GM23338 (cell line): ENCODE measurements around the gene TLE3. TPM values are rescaled to one million over a fixed set of nuclear protein-coding genes. Genes with fewer than 3 reads are reported as not detected.

Experiments used
- ATAC-seq: fragments of 200-7000 bp; cut with Tn5 transposase; 3 replicates; pipeline ENCODE4 v1.9.1; 2020
- DNase-seq: peaks from one replicate; pipeline ENCODE4 v3.0.0-alpha.2; 2015; ENCODE audit warnings: low spot score
- H2AFZ ChIP-seq: fragments of 200-600 bp; sonication (generic); 2 replicates; pipeline ENCODE4 v1.8.0; 2016; ENCODE audit warnings: antibody characterized with exemption, mild to moderate bottlenecking, moderate library complexity
- H3F3A ChIP-seq: fragments of 200-600 bp; sonication (generic); replicated peaks from 2 replicates; pipeline ENCODE4 v1.8.0; 2017; ENCODE audit warnings: antibody characterized with exemption, mixed run types, low read depth
- H3K27ac ChIP-seq: fragments of 200-600 bp; sonication (generic); 2 replicates; pipeline ENCODE4 v1.6.1; 2016; ENCODE audit warnings: low read depth
- H3K27me3 ChIP-seq: fragments of 200-600 bp; sonication (generic); 2 replicates; pipeline ENCODE4 v1.8.0; 2016; ENCODE audit warnings: mild to moderate bottlenecking, mixed run types, moderate library complexity; ENCODE audit not compliant: insufficient read depth
- H3K36me3 ChIP-seq: fragments of 200-600 bp; sonication (generic); 2 replicates; pipeline ENCODE4 v1.8.0; 2016; ENCODE audit warnings: mild to moderate bottlenecking; ENCODE audit not compliant: insufficient read depth
- H3K4me1 ChIP-seq: fragments of 200-600 bp; sonication (generic); 2 replicates; pipeline ENCODE4 v1.8.0; 2016; ENCODE audit warnings: mild to moderate bottlenecking, moderate library complexity; ENCODE audit not compliant: insufficient read depth
- H3K4me2 ChIP-seq: fragments of 200-600 bp; sonication (generic); 2 replicates; pipeline ENCODE4 v1.7.1; 2017; ENCODE audit warnings: mixed run types
- H3K4me3 ChIP-seq: fragments of 200-600 bp; sonication (generic); 2 replicates; pipeline ENCODE4 v1.6.1; 2016; ENCODE audit warnings: mixed run types
- H3K79me2 ChIP-seq: fragments of 200-600 bp; sonication (generic); replicated peaks from 2 replicates; pipeline ENCODE4 v1.8.0; 2017; ENCODE audit warnings: mild to moderate bottlenecking; ENCODE audit not compliant: insufficient read depth
- H3K9me2 ChIP-seq: fragments of 200-600 bp; sonication (generic); 2 replicates; pipeline ENCODE4 v1.8.0; 2017; ENCODE audit not compliant: insufficient read depth
- H4K20me1 ChIP-seq: fragments of 200-600 bp; sonication (generic); replicated peaks from 2 replicates; pipeline ENCODE4 v1.8.0; 2017; ENCODE audit warnings: mild to moderate bottlenecking; ENCODE audit not compliant: insufficient read depth
- H3K27ac Mint-ChIP-seq: 2 replicates; pipeline ENCODE4 v1.8.0; 2020; ENCODE audit warnings: inconsistent platforms, mild to moderate bottlenecking, moderate library complexity, mixed read lengths
- H3K27me3 Mint-ChIP-seq: 3 replicates; pipeline ENCODE4 v1.8.0; 2022; ENCODE audit warnings: low read depth, mild to moderate bottlenecking, moderate library complexity, mixed read lengths, inconsistent platforms; ENCODE audit not compliant: insufficient read depth, poor library complexity
- H3K36me3 Mint-ChIP-seq: 3 replicates; pipeline ENCODE4 v1.8.0; 2021; ENCODE audit warnings: low read depth, mild to moderate bottlenecking, inconsistent platforms, moderate library complexity, mixed read lengths
- H3K4me1 Mint-ChIP-seq: 3 replicates; pipeline ENCODE4 v1.8.0; 2020; ENCODE audit warnings: mild to moderate bottlenecking, inconsistent platforms, mixed read lengths
- H3K4me3 Mint-ChIP-seq: 3 replicates; pipeline ENCODE4 v1.8.0; 2021; ENCODE audit warnings: moderate library complexity, mild to moderate bottlenecking, inconsistent platforms, mixed read lengths
- H3K9me3 Mint-ChIP-seq: 3 replicates; pipeline ENCODE4 v1.8.0; 2020; ENCODE audit warnings: moderate library complexity, mild to moderate bottlenecking, inconsistent platforms, mixed read lengths
- CREB1 ChIP-seq: fragments of 250-450 bp; sonication (Bioruptor Pico); IDR thresholded peaks from 2 replicates; pipeline ENCODE4 v1.5.0; 2020; ENCODE audit warnings: low read depth, mild to moderate bottlenecking, moderate library complexity
- JUNB ChIP-seq: IDR thresholded peaks from one replicate; pipeline ENCODE4 v1.6.1; 2016; ENCODE audit warnings: antibody characterized with exemption; ENCODE audit not compliant: unreplicated experiment
- POLR2AphosphoS5 ChIP-seq: IDR thresholded peaks from 2 replicates; pipeline ENCODE4 v1.6.1; 2016; ENCODE audit warnings: antibody characterized with exemption, low read depth
- STAT1 ChIP-seq: IDR thresholded peaks from one replicate; pipeline ENCODE4 v1.6.1; 2016; ENCODE audit warnings: antibody characterized with exemption; ENCODE audit not compliant: unreplicated experiment
- ZNF114 ChIP-seq: fragments of 250-450 bp; sonication (Bioruptor Pico); IDR thresholded peaks from 2 replicates; pipeline ENCODE4 v1.5.0; 2020; ENCODE audit warnings: mild to moderate bottlenecking, moderate library complexity
- ZNF331 ChIP-seq: fragments of 250-450 bp; sonication (Bioruptor Pico); IDR thresholded peaks from 2 replicates; pipeline ENCODE4 v1.5.0; 2020; ENCODE audit warnings: low read depth, mild to moderate bottlenecking, moderate library complexity
- ZNF462 ChIP-seq: fragments of 250-450 bp; sonication (Bioruptor Pico); IDR thresholded peaks from 2 replicates; pipeline ENCODE4 v1.5.0; 2020; ENCODE audit warnings: mild to moderate bottlenecking, moderate library complexity
- polyA plus RNA-seq: library from polyadenylated mRNA; unstranded; fragments of >200 nt; fragmentation: Nextera tagmentation; extraction: Ambion mirVana; gene quantifications from 2 replicates; pipeline ENCODE4 v1.2.1, GENCODE V29; 2016
- total RNA-seq: library from RNA; depleted of rRNA; stranded (reverse); fragments of >200 nt; shearing (Covaris generic); gene quantifications from 2 replicates; pipeline ENCODE4 v1.2.3, GENCODE V29; 2014
- TF ChIP-seq, protein P1 (sequence below): IDR thresholded peaks from one replicate; pipeline ENCODE4 v1.6.1; 2018; ENCODE audit warnings: antibody characterized with exemption; ENCODE audit not compliant: unreplicated experiment
- TF ChIP-seq, protein P2 (sequence below), 2 experiments: fragments of 200-600 bp in 1 of 2; sonication (generic) in 1 of 2; conservative IDR thresholded peaks; 2 replicates each; pipeline versions ENCODE4 v1.5.1 to v1.6.1; 2016 to 2017; ENCODE audit warnings: antibody characterized with exemption in 2 of 2, low read depth in 2 of 2, mild to moderate bottlenecking in 2 of 2, moderate library complexity in 1 of 2

Gene TLE3
- total and polyA plus RNA-seq, 2 experiments from 2014 or later, result 10.4 to 79.5 TPM

- TF ChIP-seq, protein P1, sequence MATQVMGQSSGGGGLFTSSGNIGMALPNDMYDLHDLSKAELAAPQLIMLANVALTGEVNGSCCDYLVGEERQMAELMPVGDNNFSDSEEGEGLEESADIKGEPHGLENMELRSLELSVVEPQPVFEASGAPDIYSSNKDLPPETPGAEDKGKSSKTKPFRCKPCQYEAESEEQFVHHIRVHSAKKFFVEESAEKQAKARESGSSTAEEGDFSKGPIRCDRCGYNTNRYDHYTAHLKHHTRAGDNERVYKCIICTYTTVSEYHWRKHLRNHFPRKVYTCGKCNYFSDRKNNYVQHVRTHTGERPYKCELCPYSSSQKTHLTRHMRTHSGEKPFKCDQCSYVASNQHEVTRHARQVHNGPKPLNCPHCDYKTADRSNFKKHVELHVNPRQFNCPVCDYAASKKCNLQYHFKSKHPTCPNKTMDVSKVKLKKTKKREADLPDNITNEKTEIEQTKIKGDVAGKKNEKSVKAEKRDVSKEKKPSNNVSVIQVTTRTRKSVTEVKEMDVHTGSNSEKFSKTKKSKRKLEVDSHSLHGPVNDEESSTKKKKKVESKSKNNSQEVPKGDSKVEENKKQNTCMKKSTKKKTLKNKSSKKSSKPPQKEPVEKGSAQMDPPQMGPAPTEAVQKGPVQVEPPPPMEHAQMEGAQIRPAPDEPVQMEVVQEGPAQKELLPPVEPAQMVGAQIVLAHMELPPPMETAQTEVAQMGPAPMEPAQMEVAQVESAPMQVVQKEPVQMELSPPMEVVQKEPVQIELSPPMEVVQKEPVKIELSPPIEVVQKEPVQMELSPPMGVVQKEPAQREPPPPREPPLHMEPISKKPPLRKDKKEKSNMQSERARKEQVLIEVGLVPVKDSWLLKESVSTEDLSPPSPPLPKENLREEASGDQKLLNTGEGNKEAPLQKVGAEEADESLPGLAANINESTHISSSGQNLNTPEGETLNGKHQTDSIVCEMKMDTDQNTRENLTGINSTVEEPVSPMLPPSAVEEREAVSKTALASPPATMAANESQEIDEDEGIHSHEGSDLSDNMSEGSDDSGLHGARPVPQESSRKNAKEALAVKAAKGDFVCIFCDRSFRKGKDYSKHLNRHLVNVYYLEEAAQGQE, result no peak
- no peak for TF ChIP-seq CREB1 (CRISPR knock-in tag)
- no peak for TF ChIP-seq ZNF331 (CRISPR knock-in tag)
- no peak for TF ChIP-seq ZNF462 (CRISPR knock-in tag)
- TF ChIP-seq, protein P2, sequence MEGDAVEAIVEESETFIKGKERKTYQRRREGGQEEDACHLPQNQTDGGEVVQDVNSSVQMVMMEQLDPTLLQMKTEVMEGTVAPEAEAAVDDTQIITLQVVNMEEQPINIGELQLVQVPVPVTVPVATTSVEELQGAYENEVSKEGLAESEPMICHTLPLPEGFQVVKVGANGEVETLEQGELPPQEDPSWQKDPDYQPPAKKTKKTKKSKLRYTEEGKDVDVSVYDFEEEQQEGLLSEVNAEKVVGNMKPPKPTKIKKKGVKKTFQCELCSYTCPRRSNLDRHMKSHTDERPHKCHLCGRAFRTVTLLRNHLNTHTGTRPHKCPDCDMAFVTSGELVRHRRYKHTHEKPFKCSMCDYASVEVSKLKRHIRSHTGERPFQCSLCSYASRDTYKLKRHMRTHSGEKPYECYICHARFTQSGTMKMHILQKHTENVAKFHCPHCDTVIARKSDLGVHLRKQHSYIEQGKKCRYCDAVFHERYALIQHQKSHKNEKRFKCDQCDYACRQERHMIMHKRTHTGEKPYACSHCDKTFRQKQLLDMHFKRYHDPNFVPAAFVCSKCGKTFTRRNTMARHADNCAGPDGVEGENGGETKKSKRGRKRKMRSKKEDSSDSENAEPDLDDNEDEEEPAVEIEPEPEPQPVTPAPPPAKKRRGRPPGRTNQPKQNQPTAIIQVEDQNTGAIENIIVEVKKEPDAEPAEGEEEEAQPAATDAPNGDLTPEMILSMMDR (conservative IDR thresholded peaks at IDR 0.05; ENCODE audit: low read depth in 2 of 2), result no peak
- no peak for TF ChIP-seq STAT1
- no peak for TF ChIP-seq ZNF114
- TF ChIP-seq JUNB, result no peak
- TF ChIP-seq POLR2AphosphoS5, result no peak
- H3K27me3 Mint-ChIP-seq, result peaks cover 14% of the 10 kb centered on the region
- no peak overlapping the region for H3K4me2 ChIP-seq
- H3K4me3 Mint-ChIP-seq, result no peak overlapping the region
- H3K4me1 Mint-ChIP-seq, result peaks cover 21% of the 10 kb centered on the region
- no peaks in the 10 kb centered on the region for H3F3A ChIP-seq
- H3K27me3 ChIP-seq, result no peaks in the 10 kb centered on the region
- H2AFZ ChIP-seq, result no peak overlapping the region
- DNase-seq (no peak), ATAC-seq (no peak)
- H3K9me2 ChIP-seq, result no peaks in the 10 kb centered on the region
- peaks cover 5% of the 10 kb centered on the region; the same call in 1 of the 2 replicates for H3K4me1 ChIP-seq
- H3K9me3 Mint-ChIP-seq, result peaks cover 8% of the 10 kb centered on the region
- H3K36me3 ChIP-seq, result no peaks in the 10 kb centered on the region
- H4K20me1 ChIP-seq, result no peaks in the 10 kb centered on the region
- H3K36me3 Mint-ChIP-seq, result peaks cover 10% of the 10 kb centered on the region
- no peaks in the 10 kb centered on the region for H3K79me2 ChIP-seq
- H3K27ac Mint-ChIP-seq, result no peak overlapping the region
- H3K27ac ChIP-seq, result no peak overlapping the region
- no peak overlapping the region for H3K4me3 ChIP-seq
Observed at GRCh38 chr15:70023064-70023768, 74.5 kb downstream of the TLE3 start.
